Kasumi-1 (cell line): ENCODE results near the gene TECPR1.

Experiments used
- DNase-seq, 2 experiments: peaks; one replicate each; lab custom pipeline; 2025; lab: John Stamatoyannopoulos, UW

TECPR1 gene

DNA sequence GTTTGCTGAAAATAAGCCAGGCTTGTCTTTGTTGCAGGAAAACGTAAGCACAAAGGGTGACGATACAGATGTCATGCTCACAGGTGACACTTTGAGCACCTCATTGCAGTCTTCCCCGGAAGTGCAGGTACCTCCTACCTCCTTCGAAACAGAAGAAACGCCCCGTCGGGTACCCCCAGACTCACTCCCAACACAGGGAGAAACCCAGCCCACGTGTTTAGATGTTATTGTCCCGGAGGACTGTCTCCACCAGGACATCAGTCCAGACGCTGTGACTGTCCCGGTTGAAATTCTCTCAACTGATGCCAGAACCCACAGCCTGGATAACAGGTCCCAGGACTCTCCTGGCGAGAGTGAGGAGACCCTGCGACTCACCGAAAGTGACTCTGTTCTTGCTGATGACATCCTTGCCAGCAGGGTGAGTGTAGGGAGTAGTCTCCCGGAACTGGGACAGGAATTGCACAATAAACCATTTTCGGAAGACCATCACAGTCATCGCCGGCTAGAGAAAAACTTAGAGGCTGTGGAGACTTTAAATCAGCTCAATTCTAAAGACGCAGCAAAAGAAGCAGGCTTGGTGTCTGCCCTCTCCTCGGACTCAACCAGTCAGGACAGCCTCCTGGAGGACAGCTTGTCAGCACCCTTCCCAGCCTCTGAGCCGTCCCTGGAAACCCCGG, 59.1 kb downstream of the TECPR1 start:
- DNase-seq = no peak

DNA sequence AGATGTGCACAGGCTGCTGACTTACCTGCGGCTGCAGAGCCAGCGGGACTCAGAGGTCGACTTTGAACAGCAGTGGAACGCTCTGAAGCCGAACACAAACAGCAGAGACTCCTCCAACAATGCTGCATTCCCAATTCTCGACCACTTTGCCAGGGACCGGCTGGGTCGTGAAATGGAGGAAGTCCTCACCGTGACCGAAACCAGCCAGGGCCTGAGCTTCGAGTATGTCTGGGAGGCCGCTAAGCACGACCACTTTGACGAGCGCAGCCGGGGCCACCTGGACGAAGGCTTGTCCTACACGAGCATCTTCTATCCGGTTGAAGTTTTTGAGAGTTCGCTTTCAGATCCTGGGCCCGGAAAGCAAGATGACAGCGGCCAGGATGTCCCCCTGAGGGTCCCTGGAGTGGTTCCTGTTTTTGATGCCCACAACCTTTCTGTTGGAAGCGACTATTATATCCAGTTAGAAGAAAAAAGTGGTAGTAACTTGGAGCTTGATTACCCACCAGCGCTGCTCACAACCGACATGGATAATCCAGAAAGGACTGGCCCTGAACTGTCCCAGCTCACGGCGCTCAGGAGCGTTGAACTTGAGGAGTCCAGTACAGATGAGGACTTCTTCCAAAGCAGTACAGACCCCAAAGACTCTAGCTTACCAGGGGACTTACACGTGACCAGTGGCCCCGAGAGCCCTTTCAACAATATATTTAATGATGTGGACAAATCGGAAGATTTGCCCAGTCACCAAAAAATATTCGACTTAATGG, 60.2 kb downstream of the TECPR1 start:
- no peak for DNase-seq

DNA sequence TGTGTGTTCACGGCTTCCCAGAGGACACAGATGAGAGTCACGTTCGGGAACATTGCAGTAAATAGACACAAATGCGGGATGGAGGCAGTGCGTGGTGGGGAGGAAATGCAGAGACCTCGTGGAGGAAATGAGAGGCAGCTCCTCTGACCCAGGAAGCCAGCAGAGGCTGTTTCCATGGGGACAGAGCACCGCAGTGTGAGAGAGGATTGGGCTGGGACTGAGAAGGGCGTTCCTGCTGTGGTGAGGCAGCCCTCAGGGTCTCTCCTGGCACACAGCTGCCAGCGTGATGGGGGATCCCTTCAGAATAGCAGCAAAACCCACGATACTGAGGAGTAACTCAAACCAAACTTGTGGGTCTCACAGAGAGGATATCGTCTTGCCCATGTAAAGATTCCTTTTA, 62.5 kb downstream of the TECPR1 start:
- DNase-seq = peak; percentile 18 to 27

DNA sequence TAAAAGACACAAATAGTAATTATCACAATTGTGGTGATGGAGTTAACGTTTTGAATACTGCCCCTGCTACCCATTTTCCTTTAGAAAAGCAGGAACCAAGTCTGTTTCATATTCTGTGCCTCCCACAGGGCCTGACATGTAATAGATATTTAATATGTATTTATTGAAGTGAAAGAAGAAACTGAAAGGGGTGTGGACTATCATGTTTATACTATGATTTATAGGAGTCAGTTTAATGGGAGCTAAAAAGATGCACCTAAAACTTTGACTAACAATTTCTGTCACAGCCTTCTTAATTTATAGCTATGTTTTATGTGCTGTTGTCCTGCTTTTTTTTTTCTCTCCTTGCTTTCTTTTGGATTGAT, 64.9 kb downstream of the TECPR1 start:
- DNase-seq = no peak

DNA sequence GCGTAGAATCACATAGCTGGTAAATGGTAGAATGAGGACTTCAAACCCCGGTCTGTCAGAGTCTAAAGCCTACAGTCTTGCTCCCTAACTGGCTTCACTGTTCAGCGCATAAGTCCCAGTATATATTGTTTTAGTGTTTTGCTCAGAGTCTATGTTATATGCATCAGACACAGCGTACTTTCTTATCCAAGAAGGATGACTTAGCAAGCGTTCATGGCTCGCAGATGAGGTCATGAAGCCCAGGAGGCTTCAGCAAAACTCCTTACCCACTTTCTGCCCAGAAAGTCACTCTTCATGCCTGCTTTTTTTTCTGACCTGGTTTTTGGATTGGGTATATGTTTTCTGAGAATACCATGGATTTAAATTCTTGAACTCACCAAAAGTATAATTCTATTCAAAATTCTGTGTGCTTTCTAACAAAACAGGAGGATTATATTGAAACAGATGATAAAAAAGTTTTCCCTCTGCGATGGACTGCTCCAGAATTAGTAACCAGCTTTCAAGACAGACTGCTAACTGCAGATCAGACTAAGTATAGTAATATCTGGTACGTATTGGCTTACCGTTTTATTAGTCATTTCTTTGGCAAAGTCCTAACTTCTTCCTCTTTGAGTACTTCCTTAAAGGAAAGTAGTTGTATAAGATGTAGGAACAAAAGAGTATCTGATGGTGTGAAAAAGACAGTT, 65.4 kb downstream of the TECPR1 start:
- peak; percentile 50 to 67 for DNase-seq

DNA sequence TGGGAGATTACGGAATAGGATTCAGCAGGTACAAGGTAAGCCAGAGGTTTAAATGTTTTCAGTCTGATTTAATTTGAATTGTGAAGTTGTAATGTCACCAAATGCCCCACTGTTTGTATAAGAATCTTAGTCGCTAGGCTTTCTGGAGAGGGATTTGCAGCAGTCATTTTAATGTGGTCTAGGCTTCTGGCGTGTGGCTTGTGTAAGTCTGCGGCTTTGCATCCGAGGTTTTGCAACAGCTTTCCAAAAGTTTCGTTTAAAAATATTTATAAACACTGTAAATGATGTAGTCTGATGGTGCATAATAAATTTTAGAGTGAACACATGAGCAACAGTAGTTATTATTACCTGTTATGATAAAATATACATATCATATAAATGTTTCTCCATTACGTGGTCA, 66.9 kb downstream of the TECPR1 start:
- no peak for DNase-seq

DNA sequence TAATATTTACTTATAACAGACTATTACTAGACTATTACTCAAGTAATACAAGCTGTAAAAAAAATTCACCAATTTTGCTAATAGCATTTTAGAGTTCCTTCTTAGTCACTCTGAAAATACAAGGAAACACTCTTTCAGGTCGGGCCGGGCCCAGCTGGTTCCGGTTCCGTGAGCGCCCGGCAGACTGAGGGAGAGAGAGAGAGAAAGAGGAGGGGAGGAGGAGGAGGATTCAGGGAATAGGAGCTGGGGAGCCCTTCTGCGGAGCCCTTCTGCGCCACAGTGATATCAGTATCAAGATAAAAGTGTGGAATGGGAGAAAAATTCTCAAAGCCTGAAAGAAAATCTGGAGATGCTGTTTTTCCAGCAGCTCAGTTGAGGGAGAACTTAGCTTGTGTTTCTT, 71.3 kb downstream of the TECPR1 start:
- no peak for DNase-seq

DNA sequence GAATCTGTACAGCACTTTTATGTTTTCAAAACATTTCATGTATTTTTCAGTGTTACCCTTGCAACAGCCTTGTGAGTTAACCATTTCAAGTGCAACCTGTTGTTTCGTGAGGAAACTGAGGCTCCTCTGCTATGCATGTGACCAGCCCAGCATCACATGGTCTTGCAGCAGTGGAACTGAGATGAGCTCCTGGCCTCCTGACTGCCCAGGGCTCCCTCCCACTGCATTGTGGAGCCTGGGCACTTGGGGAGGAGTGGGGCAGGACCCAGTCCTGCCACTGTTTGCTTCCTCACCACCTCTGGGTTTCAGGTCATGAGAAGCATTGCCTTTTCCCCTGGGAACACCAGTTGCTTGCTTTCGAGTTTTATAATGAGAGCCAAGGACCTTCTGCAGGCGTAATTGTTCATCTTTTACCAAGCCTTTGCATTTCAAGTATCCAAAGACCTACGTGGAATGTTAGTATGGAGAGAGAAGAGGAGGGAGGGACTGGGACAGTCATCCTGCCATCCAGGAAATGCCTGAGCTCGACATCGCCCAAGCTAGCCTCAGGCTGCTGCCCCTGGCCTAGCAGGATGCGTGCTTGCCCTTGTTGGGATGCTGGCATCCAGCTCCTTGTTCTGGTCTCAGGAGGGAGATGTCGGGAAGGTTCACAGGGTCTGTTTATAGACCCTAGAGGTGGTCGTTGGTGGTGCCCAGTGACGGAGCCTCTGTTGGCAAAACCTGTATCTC, 73.1 kb downstream of the TECPR1 start:
- DNase-seq = no peak

DNA sequence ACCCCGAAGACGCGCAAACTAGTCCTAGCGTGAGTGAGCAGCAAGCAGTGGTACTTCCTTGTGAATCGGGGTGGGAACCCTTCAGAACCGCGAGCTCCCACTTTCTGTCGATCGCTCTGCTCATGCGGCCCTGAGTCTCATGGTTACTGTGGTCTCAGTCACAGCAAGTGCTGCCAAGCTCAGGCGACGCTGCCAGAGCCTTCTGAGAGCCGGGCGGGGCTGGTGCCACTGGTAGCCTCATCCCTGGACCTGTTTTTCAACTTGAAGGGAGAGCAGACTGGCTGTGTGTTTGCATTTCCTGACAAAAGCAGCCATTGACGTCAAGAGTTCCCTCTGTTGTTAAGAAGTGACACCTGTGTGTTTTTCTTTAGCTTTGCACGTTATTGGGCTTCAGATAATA, 73.7 kb downstream of the TECPR1 start:
- DNase-seq = no peak

DNA sequence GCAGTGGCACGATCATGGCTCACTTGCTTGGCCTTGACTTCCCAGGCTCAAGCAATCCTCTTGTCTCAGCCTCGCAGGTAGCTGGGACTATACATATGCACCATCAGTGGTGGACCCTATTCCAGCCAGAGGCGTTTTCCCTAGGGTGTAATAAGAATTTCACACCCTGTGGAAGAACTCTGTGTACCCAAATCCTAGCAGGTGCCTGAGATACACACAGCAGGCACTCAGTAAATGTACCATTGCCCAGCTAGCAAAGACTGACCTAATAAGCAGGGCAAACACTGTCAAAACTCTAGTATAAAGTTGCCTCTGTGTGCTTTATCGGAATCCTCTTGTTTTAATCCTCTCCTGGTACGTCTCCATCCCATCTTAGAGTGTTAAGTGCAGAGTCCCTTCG, 74.5 kb downstream of the TECPR1 start:
- DNase-seq = no peak

DNA sequence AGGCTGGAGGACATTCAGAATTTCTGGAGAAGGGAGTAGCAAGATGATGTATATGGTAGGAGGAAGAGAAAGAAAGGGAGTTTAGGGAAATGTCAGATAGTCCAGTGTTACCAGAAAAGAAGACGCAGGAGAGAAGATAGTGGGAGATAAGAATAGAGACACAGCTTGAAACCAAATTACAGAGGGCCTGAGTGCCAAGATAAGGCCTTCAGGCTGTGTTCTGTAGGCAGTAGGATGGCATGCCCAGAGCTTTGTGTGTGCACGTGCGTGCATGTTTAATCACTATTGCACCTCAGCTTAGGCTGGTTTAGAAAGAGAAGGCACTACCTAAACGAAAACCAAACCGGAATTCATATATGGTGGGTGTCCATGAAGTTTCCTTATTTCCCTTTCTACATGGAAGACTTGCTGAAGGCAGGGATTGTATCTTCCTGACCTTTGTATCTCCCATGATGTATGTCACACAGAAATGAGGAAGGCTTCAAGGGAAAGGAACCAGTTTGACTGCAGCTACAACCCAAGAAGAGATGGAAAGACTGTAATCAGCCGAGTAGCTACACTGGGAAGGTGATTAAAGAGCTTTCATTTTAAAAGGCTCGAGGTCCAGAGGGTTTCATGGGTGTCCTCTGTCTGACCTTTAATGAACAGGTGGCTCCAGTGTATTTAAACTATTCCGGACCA, 76.6 kb downstream of the TECPR1 start:
- no peak for DNase-seq

DNA sequence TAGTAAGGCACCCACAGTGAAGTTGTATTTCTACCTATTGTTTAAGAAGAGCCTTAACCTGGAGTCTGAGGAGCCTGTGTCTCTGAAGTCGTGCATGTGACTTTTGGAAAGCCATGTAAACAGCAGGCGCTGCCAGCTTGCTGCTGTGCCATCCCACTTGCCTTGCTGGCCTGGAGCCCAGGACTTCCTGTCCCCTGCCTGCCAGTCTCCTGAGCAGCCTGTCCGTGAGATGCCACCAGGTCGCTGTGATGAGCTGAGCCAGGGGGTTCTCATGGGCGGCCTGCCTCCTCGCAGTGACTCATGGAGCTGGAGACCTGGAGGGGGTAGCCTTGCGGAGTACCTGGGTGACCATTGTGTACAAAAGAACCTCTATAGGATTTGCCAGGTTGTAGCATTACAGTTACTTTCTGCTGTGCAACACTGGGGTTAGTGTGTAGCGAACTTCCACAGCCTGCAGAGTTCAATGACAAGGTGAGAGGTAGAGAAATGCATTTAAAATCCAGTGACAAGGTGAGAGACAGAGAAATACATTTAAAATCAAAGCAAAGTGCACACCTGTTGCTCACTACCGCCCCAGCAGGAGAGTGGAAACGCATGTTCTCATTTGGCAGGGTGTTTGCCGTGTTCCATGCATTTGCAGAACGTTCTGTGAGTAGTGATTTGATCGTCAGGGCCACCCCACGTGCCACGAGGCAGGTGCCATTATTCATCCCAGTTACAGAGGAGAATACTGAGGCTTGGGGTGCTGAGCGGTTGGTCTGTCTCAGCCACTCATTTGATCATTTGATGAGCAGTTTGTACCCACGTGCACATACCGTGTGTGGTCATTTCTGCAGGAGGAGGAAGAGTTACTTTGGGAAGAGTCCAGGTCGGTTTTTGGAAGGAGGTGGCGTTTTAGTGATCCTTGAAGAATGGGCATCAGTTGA, 77.4 kb downstream of the TECPR1 start:
- no peak for DNase-seq

DNA sequence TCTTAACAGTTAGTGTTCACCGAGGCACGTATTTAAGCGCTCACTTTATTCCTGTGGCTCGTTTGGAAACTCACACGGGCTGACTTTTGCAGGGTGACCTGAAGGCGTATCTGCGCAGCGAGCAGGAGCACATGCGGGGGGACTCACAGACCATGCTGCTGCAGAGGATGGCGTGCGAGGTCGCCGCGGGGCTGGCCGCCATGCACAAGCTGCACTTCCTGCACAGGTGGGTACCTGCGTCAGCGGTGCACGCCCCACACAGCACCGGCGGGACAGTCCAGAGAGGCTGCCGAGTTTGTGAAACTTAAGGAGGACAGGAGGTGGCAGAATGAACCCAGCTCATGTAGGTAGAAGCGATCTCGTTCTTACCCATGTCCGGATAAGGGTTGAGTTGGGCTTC, 80.6 kb downstream of the TECPR1 start:
- DNase-seq = no peak

DNA sequence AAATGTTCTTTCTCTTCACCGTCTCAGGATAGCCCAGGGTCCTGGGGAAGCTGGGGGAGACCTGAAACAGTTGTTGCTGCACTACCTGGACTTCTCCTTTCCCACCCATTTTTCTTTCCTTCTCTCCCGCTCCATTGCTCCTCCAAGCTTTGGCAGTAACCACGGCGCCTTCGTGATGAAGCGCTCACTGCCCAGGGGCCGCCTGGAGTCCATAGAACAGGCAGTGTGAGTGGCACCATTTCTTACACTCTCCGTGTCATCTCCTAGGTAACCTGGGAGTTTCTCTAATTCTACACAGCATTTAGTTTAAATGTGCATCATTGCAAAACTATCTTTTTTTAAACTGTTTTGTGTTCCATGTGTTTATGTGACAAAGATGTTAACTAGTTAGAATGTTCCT, 81.1 kb downstream of the TECPR1 start:
- DNase-seq = no peak

DNA sequence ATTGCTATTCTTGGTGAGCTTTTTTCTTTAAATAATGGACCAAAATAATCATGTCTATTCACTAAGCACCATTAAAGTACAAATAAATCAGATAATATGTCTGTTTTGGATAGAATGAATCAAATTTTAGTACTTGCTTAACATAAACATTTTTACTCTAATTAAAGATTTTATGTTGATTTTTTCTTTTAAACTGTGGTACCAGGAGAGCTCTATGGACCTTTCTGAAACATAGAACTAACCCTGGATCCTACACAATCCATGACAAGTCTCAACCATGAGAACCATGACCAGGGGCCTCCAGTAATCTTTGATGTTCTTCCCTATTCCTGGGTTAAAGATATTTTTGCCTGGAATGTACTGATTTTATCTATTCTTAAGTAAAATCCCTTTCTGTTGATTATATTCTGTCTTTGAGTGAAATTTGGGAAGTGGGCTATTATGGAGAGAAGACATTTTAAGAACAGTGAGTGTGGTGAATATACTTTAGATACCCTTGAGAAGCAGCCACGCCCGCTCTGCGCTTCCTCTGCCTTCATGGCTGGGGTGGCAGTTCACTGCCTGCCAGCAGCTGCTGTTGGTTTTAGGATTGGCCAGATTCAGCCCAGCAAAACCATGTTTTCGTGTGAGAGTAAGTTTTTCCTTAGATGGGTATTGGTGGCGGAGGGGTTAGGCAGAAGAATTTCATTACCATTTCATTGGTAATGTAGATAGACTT, 83.0 kb downstream of the TECPR1 start:
- no peak for DNase-seq

DNA sequence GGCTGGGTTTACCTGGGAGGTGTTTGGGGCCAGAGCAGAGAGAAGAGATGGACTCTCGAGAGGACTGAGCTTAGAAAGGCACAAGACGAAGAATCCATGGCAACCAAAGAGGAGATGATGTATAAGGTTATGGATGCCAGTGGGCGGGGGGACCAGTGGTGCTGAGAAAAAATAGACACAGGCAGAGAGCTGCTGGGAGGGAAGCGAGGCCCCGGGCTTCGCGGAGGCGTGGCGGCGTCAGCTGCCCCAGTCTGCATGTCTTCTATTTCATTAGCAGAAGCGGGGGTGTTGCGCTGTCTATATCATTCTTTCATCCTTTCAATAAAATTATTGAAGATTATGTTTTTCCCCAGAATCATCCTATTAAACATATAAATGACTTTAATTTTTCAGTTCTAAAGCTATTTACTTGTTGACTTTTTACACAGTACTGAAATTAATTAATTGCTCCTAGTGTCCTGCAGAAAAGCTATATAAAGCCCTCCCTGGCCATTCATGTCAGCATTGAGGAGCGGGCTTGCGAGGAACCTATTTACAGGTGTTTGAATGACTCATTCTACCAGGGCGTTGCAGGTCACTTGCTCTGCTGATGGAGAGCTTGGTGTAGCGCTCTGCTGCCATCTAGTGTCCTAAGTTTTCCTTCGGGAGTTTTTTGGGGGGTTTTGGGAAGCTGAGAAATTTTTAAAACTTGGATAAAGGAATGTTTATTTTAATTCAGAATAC, 83.7 kb downstream of the TECPR1 start:
- peak; percentile 4 to 35 for DNase-seq

DNA sequence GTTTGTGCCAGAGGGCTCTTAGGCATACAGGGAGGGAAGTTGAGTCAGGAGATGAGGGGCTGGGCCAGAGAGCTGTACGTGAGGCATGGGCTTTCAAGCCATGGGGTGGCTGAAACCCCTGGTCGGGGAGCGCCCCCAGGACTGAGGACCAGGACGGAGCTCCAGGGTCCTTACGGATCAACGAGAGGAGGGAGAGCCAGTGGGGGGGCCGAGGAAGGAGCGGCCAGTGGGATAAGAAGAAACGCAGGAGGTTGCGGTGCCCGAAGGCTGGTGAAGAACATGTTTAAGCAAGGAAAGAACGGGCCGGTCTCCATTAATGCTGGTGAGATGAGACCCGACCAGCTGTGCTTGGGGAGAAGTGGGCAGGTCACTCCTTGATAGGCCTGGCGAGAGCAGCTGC, 84.4 kb downstream of the TECPR1 start:
- DNase-seq = no peak

DNA sequence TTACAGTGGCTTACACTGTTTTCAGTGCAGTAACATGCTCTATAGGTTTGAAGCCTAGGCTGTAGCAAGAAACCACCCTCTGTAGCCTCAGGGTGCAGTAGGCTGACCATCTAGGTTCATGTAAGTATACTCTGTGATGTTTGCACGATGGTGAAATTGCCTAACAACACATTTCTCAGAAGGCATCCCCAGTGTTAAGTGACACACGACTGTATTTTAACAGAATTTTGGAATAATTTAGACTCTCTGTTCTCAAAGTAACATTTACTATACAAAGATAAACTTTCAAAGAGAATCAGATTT, 85.4 kb downstream of the TECPR1 start:
- DNase-seq = no peak

DNA sequence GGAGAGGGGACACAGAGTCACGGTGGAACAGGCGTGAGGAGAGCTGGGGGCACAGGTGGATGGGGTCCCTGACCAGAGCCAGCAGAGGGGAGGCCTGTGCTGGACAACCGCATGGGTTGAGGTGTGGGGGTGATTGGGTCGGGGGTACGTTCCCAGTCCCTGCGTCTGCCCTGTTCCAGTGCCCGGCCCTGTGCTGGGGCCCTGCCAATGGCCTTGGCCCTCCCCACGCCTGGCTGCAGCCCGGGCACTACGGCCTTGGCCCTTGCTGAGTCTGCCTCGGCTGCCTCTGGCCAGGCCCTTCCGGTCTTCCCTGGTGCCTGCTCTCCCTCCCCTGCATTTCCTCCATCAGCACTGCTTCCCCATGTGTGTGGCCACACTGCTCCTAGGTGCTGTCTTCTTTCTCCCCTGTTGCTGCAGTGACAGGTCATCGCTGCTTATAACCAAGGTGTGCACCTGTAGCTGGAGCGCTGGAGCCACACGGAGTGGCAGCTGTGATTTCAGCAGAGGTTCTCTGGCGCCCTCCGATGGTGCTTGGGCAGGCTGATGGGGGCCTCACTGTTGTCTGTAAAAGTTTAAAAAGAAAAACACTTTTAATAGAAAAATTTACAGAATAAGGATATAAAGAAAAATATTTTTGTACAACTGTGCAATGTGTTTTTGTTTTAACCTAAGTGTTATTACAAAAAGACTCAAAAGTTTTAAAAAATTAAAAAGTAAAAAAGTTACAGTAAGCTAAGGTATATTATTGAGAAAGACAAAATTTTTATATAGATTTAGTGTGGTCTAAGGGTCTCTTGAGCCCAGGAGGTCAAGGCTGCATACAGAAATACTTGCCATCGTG, 86.0 kb downstream of the TECPR1 start:
- DNase-seq = peak; percentile 1 to 13
